Measurements from ENCODE around the gene ZC3H4.
"Not testable (repeated sequence)": the region's sequence is repeated elsewhere in the genome, so short reads cannot be mapped to it uniquely, and the experiment has no call there.

The ZC3H4 gene

DNA sequence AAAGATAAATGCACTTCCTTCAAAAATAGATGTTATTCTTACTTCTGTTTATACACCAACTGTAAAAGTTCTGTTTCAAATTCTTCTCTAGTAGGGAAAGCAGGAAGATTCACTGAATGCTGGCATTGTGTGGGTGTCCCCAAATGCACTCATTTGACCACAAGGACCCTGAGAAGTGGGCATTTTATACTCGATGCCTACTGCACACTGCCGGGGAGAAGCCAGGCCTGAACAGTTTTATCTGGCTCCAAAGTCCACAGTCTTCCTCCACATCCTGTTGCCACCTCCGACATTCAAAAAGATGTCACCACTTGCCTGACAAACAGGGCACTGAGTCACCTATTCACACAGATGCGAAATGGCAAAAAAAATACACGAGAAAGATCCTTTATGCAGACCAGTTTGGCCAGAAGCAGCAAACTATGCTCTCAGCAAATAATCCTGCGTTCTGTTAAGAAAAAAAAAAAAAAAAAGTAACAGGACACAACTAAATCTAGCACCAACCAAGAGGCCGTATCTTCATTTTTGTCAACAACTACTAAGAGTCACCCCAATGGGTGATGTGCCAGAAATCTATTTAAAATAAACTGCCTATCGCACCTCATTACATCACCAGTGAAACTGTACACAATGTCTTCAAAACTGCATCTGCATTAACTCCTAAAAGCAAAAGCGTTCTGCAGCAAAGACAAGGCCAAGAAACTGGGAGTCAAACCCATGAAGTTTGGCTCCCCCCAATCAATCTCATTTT is 6.2 kb downstream of the ZC3H4 start:
- DNase-seq, result peak; percentile 24 to 62

DNA sequence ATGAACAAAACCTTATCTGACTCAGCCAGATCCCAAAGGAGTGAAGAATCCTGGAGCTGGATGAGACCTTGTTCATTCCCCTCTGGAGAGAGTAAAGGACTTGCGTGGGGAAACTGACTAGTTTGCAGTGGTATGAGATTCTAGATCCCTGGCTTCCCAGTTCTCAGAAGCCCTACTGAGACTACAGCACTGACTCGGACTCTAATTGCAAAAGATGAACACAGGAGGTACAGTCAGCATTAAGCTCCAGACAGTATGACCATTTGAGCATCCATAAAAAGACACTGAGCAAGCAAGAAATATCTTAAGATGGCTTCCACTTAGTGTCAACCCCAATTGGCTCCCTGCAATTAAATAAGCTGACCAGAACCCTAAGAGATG is 6.8 kb downstream of the ZC3H4 start:
- peak; percentile 25 to 40 for DNase-seq

DNA sequence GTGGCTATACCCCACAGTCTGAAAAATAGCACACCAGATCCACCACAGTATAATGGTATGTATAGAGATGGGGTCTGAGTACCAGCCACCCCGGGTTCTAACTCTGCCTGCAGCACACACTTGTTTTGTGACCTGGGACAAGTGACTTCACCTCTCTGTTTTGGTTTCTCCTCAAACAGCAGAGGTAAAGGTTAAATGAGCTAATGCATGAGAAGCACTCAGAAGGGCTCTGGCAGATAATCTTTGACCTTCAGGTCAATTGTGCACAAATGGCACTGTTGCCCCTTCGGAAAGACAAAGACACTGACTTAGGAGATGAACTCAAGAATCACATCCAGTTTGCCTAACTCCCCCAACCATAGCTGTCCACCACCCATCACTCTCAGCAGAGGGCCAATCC is 7.7 kb downstream of the ZC3H4 start:
- DNase-seq, result no peak

DNA sequence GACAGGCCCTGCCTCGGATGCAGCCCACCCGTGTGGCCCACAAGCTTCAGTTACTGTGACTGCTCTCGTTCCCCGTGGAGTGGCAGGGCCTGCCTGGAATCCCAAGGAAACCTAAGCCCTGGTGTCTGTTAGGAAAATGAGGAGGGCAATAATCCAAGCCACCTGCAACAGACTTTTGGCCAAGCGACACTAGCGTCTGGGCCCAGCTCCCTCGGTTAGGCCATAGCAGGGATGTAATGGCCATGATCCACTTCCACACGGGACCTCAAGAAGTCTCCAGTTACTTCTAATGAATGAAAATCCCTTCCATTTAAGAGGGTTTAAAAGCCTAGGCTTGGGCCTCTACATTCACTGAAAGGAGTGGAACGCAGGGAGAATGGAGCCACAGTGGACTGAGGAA is 8.9 kb downstream of the ZC3H4 start:
- DNase-seq, result no peak

DNA sequence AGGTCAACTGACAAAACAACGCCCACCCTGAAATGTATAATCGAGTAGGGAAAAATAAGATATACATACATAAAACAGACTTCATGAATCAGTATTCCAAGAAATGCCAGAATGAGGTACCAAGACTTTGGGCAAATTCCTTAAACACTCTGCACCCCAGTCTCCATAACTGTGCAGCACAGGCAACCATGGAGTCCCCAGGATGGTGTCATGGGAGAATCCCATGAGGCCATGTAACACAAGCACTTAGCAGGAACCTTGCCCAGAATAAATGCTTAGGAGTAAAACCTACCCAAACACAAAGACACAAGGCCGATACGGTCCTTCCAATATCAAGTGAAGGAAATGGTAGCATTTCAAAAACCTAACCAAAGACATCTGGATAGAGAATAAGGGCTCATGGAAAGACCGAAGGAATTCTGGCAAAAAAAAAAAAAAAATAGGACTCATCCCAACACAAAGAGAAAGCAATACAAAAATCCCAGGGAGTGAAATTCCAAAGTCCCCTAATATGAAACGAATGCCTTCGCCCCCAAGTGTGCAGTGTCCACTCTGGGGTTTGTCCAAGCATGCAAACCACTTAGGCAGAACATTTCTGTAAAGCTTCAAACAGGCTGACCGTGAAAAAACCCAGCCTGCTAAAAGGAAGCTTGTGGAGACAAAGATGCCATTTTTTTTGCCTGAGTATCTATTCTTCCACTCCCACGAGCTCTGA is 11.1 kb downstream of the ZC3H4 start:
- no peak for DNase-seq

DNA sequence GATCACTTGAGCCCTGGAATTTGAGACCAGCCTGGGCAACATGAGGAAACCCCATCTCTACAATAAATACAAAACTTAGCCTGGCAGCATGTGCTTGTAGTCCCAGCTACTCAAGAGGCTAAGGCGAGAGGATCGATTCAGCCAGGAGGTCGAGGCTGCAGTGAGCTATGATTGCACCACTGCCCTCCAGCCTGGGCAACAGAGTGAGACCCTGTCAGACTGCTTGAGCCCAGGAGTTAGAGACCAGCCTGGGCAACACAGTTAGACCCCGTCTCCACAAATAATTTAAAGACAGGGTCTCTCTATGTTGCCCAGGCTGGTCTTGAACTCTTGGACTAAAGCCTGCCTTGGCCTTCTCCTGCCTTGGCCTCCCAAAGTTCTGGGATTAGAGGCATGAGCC is 12.5 kb downstream of the ZC3H4 start:
- not testable (repeated sequence) for DNase-seq

DNA sequence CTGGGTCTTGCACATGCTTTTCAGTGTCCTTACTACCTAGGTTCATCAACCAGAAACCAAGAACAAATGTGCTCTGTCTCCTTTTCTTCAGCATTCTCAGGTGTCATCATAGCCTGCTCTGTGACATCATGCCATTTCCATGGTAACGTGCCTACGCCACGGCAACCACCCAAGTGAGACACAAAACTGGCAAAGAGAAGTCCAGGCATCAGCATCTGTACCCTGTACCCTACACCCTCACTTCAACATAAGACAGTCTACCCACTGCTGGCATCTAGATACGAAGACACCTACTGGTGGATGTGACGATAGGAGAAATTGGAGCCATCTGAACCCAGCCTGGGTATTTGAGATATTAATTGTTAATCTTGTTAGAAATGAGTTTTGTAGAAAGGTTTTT is 13.3 kb downstream of the ZC3H4 start:
- DNase-seq, result no peak

DNA sequence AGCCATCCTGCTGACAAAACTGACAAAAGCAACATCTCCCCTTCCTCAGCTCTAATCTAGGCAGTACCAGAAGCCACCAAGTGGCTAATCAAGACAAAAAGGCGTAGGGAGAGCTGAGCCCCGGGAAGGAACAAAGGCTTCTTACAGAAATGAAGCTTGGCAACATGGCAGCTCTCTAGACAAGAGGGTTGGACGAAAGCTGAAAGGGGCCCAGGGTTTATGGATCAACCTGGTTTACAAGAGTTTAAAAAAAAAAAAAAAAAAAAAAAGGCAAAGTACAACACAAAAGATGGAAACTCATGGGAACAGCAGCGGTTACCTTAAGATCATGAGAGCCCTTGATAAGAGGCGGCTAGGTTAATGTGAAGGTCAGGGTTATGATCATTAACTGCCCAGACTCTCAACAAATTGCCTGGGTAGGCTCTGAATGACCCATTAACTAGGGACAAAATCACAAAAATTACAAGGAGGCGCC is 14.0 kb downstream of the ZC3H4 start:
- DNase-seq, result no peak

DNA sequence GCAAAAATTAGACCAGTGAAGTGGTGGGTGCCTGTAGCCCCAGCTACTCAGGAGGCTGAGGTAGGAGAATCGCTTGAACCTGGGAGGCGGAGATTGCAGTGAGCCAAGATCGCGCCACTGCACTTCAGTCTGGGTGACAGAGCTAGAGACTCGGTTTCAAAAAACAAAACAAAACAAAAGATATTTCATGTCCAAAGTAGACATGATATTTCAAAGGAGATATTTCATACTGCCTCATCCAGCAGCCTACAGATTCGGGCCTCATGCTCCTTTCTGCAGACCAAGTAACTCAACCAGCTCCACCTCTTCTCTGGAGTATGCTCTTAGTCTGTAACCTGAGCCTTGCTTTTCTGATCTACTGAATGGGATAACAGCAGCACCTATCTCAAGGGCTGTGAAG is 15.0 kb downstream of the ZC3H4 start:
- no peak for DNase-seq

DNA sequence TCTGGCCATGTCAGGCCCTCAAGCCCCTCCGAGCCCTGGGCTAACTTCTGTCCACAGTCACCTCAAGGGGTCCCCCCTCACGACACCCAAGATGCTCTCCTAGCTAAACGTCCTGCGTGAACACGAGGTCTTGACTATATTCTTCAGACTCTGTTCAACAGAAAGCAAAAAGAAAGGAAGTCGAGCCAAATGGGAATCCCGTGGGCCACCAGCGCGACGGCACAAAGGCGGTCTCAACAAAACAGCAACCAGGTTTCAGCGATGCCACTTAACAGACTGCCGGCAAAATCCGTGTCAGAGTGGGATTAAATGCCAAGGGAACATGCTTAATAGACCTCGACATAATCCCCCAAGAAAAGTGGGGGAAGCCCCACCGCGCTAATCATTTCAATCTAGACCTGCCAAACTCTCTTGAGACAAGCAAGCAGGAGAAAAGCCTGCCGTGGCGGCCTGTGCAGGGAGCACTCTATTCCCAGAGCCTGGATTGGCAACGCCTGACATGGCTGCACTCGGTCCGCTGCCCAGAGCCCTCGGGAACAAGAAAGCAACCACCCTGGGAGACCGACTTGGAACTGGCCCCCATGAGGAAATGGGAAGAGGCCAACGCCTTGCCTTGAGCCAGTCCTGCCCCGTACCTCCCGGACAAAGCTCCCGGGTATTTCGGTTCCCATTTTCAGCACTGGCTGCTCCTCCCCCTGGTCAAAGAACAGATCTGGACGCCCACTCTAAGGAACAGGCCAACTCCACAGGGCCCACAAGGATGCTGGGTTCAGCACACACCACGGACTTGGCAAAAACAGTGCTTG is 16.0 kb downstream of the ZC3H4 start:
- DNase-seq, result peak; percentile 77 to 92

DNA sequence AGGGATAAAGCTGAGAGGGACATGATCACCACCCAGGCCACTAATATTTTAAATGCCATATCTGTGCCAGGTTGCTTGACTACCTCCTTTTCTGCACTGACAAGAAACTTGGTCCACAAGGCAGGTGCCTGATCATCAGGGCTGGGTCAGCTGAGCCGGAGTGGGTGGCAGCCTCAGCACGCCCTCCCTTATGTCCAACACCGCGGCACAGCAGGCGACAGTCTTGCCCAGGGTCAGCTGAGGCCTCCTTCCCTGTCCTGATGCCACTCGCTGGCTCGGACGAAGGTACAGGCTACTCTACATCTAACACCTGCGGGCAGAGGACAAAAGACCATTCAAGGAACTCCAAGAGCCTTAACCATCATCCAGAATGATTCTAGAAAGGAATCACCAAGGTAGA is 16.9 kb downstream of the ZC3H4 start:
- DNase-seq, result peak in 1 of 2 donors; percentile 70

DNA sequence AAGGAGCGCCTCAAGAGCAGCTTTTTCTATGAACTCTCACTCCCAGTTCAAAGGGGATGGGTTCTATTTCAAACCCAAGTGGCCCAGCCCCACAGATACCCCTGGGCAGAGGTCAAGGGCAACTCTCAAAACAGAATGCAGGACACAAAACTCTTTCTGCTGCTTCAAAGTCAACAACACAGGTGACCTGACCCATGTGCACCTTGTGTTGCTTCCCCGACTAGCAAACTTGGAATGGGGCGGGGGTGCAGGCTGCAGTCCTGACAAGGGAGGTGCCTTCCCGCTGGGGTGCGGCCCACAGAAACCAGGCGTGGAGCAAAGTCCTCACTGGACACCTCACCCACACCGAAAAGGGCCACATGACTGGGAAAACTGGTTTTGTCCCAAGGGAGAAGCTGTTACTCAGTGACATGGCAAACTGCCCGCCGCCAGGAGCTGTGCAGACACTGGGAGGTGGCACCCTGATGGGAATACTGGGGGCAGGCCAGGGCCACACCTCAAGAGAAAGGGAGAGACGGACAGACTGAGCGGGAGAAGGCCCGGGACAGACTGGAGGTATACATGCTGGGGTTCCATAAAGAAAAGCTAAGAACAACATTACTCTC is 17.4 kb downstream of the ZC3H4 start:
- no peak for DNase-seq

DNA sequence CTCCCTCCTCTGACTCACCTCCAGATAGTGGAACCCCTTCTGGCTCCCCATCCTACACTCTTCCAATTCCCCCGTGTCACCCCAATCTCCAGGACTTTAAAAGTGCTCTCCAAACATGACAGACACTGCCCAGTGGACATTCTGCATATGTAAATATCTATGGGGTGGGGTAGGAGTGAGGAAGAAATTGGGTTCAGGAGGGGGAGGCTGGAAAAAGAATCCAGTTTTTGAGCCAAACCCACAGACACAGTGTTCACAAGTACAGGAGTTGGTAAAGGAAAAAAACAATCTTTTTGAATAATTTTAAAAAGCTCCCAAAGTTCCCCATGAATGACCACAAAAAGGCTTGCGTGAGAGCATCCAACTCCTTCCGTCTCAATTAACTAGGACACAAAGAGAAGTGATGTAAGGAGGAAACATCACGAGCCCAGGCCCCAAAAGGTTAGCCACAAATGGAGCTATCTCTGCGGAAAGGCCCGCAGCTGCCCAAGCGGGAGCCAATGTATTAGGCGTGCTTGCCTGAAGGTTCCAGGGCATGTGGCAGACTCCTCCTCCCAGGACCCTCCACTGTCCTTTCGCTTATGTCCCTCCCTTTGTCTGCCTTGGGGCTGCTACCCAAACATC is 18.0 kb downstream of the ZC3H4 start:
- peak; percentile 61 to 92 for DNase-seq

DNA sequence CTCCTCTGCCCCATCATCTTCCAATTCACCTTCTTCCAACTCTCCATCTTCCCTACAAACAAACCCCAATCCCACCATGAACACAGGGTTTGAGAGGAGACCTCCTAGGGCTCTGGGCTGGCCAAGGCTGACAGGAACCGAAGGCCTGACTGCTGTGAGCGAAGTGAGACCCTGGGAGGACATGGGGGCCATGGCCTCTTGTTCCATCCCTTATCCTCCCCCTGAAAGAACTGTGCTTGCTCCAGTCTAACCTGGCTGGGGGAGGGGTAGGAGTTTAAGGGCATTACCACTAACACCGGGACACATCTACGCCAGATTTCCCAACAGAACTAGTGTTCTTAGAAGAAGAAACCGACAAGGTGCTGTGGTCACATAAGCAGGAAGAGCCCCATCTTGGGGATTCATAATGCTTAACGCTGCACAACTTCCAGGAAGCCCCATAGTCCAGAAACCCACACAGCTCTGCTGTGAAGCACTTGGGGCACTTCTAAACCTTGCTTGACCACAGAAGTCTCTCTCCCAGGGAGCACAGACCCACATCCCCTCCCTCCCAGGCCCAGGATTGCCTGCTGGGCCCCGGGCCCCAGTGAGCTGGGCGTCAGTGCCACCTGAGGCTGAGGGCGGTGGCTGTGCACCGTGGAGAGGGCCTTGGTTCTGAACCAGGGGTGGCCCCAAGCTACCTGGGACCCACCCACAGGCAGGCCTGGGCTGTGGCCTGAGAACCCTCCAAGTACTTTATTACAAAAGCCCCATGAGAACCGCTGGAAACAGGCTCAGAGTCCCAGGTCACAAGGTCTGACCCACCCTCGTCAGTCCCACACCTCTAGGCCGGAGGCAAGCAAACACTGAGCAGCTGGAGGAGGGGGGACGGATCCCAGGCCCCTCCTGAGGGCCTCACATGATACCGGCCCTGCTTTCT is 18.8 kb downstream of the ZC3H4 start:
- peak; percentile 18 to 80 for DNase-seq

DNA sequence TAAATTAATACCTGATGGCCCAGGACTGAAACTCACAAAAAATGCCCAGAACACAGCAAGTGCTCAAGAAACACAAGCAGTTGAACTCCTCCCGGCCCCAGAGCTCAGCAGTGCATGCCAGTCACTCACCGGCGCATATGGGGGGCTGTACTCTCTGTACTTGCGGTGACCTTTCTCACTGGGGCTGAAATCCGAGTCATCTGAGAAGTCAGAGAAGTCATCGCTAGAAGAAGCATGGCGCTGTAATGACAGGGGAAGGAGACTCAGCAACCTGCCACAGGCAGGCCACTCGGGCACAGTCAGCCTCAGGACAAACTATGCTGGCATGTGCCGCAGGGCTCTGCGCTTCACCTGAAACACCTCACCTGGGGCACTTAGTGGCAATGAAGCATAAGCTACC is 19.7 kb downstream of the ZC3H4 start:
- DNase-seq, result peak in 1 of 2 donors; percentile 12

DNA sequence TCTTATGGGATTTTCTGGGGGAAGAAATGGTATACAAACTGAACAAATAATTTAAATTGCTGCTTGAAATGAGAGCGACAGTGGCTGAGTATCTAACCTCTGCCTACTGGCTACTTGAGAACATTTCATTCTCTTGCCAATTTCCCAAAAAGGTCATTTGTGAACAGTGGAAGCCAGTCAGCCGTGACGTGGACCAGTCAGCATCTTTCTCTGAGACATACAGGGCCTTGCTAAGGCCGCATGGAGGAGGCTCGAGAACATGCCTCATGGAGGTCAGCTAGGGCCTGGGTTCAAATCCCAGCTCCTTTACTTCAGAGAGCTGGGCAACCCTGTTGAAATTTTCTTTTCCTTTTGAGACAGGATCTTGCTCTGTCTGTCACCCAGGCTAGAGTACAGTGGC is 20.3 kb downstream of the ZC3H4 start:
- DNase-seq, result no peak

DNA sequence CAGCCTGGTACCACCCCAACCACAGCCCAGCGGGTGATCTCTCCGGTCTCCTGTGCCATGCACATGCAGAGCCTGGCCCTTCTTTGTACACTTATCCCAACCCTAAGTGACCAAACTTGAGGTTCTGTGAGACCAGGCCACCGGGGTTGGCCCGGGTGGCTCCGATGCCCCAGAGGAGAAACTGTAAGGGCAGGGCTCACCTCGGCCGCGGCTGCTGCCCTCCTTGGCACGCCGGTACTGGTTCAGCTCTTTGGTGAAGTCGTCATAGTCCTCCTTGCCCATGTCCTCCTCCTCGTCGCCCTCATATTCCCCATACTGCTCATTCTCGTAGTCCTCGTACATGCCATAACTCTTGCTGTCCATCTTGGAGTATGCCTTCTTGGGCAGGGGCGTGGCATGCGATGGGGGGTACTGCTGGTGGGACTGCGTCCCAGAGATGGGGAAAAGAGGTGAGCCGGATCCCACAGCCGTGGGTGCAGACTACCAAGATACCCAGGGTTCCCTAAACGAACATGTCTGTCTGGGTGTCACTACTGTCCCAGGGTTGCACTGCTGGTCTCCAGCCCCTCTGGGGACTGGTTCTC is 23.7 kb downstream of the ZC3H4 start:
- DNase-seq, result no peak

DNA sequence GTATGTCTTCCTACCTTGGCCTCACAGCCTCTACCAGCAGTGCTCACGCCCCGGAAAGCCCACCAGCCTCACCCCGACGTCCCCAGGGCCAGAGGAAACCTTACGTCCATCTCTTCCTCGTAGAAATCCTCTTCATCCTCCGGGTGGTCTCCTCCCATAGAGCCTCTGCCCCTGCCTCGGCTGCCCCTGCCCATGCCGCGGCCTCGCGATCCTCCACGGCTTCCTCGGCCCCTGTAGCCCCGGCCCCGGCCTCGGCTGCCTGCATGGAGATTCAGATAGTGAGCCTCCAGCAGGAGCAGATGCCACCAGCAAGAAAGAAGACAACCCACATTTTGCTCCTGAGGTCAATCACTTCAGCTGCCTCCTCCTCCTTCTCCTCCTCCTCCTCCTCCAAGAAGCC is 27.3 kb downstream of the ZC3H4 start:
- DNase-seq, result no peak

DNA sequence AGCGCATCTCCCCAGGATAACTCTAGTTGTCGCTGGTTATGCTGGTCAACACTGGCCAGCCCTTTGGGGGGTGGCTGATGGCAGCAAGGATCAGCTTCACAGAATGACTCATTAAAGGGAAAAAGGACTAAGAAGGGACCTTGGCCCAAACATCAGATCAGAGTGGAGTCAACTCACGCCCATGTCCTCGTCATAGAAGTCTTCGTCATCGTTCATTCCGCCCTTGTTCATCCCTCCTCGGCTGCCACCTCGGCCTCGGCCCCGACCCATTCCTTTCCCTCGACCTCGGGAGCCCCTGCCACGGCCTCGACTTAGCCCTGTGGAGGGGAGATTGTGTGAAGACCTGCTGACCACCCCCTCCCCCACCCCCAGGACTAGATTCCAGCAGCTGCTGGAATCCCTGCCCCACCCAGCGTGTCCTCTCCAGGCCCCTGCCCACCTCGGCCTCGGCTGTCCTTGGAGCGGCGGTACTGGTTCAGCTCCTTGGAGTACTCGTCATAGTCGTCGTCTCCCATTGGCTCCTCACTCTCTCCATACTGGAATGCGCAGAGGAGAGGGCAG is 28.6 kb downstream of the ZC3H4 start:
- no peak for DNase-seq

DNA sequence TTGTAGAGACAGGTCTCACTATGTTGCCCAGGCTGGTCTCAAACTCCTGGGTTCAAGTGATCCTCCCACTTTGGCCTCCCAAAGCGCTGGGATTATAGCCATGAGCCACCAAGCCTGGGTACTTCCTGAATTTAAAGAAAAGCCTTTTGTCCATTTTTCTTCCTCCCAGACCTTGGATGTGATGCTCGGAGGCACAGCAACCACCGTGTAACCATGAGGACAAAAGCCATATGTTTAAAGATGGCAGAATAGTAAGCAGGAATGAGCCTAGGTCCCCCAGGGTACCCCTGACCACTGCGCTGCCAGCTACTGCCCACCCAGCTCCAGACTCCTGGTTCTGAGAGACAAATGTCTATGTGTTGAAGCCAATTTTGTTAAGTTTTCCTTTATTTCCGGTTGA is 31.1 kb downstream of the ZC3H4 start:
- no peak for DNase-seq

DNA sequence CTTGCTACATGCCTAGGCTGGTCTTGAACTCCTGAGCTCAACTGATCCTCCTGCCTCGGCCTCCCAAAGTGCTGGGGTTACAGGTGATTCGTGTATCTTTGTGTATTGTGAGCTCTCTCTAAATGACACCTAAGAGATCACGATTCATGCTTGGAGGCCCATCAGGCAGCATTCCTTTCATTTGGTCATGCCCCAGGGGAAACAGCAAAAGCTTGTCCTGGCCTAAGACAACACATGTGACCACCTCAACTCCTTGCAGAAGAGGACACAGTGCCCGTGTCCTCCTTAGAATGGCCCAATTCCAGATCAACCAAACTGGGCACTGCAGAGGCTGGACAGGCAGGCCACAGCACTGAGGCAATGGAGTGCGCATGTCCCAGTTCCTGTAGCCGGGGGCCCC is 32.5 kb downstream of the ZC3H4 start:
- no peak for DNase-seq
